Stimulated activated CD8-positive, alpha-beta memory T cell treated with anti-CD3 and anti-CD28 coated beads, Interleukin-15, amount 100 ng/mL, for 48 hours (primary cell): ENCODE results near the gene ZBTB2.
A peak's percentile ranks its signal among the peaks of the same experiment; 100 is the strongest.
"Not testable (repeated sequence)": the region's sequence is repeated elsewhere in the genome, so short reads cannot be mapped to it uniquely, and the experiment has no call there.

Experiments used
- DNase-seq, 2 donors: peaks; one replicate each; pipeline ENCODE4 v3.0.0-alpha.2; 2020; ENCODE audit warnings: low read depth in 2 of 2

The ZBTB2 gene

DNA sequence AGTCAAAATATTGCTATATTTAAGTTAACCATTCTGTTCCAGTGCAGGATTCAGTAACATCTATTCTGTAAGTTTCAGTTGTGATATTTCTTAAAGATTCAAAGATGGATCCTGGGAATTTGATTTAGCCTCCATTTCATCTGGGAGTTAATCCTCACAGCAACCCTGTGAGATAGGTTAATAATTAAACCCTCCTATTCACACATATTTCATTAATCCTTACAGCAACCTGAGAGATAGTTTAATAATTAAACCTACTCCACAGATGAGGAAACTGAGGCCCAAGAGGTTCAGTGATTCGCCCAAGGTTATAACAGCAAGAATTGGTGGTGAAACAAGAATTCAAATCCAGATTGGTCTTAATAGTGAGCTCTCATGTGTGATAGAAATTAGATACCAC is 10.9 kb upstream of the ZBTB2 start:
- no peak for DNase-seq

DNA sequence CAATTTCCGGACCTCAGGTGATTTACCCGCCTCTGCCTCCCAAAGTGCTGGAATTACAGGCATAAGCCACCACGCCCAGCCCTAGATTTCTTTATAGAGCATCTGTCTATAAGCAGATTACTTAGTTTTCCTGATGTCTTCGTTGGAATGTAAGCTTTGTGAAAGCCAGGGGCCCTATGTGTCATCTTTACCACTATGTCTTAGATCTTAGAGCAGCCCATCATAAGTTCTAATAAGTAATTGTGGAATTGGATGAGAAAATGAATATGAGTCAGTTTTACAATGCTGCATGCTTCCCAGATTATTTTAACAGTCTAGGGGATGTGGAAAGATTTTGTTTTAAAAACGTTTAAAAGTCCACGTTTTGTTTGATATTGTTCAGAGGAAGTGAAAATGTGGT is 9.1 kb upstream of the ZBTB2 start:
- no peak for DNase-seq

DNA sequence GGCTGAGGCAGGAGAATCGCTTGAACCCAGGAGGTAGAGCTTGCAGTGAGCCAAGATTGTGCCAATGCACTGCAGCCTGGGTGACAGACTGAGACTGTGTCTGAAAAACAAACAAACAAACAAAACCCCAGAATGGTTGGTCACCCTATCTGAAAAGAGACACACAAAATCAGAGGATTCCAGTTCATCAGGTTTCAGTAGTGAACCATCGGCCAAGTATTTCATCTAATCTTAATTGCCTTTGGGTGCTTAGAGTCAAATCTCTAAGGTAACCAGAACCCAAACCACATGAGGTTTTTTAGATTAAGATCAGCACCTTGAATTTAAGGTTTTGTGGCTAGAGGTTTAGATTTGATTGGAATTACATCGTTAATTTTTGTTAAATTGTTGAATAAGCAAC is 8.3 kb upstream of the ZBTB2 start:
- no peak for DNase-seq

DNA sequence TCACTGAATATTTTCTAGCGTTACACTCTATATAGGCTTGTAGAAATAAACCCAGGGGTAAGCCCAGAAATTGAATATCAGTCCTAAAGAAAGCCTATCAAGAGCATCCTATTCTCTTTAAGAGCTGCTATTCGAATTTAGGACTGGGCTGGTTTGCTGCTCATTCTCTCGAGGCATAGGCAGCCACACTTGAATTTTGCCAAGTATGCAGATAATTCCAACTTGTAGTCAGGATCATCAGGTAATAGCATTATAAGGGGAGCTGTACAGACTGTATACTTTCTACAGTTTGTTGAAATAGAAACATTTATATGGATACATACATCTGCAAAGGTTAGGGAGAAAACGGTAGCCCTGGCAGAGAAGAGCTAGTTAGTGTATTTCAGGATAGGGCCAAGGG is 2.1 kb upstream of the ZBTB2 start:
- DNase-seq: no peak

DNA sequence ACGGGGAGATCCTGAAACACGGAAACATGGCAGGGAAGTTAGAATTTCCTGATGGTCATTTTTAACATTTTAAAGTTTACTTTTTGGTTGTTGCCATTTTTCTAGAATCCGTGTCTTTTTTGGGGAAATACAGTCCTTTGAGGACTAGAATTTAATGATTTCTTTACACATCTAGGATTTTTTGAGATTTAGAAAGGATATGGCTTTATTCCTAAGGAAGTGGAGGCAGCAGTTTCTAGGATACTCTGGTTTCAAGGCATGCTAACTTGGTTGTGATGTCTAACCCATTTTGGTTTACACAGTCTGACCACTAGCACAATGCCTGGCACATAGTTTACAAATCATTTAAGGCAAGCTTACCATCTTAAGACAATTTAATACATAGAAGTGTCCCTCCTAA is 1.1 kb upstream of the ZBTB2 start:
- no peak for DNase-seq

DNA sequence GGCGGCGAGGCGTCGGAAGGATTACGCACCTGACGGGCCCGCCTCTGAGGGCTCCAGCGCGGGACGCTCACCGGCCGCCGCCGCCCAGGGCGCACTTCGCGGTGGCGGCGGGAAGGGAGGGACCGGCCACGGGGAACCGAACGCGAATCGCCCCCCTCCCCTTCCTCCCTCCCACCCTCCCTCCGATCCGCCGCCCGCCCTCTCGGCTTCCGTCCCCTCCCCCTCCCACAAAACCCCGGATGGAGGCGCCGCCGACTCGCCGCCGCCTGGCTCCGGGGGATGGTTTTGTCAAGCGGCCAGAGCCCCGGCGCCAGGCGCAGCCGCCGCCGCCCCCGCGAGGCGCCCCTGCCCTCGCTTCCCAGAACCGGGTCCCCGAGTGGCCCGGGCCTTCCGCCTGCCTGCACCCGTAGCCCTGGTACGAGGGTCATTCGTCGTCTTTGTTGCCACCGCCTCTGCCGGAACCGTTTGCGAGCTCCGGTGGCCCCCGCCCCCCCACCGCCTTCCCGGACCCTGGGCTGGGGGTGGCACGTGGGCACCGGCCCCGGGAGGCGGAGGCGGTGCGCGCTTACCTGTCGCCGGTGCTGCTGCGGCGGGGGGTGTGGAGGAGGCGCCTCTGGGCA is 398 bp downstream of the ZBTB2 start:
- peak; percentile 64 to 66 for DNase-seq

DNA sequence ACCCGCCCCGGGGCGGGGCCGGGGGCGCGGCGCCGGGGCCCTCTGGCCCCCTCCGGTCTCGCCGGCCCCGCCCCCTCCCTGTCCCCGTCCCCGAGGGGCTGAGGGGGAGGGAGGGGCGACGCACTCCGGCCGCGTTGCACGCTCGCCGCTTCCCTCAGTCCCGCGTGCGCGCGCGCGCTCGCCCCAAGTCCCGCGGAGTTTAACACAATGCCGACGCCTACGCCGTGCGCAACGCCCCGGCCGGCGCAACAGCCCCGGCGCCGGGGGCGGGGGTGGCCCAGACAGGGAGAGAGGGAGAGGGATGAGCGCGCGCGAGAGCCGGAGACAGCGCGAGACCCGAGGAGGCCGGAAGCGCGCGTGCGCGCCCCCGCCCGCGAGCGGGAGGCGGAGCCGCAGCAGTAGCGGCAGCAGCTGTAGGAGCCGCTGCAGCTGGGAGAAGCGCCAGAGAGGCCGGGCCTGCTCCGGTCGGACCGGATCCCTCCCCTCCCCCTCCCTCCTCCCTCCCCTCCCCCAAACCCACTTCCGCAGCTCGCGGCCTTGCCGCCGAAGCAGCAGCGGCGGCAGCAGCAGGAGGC is 996 bp downstream of the ZBTB2 start:
- DNase-seq: peak; percentile 99 to 100

DNA sequence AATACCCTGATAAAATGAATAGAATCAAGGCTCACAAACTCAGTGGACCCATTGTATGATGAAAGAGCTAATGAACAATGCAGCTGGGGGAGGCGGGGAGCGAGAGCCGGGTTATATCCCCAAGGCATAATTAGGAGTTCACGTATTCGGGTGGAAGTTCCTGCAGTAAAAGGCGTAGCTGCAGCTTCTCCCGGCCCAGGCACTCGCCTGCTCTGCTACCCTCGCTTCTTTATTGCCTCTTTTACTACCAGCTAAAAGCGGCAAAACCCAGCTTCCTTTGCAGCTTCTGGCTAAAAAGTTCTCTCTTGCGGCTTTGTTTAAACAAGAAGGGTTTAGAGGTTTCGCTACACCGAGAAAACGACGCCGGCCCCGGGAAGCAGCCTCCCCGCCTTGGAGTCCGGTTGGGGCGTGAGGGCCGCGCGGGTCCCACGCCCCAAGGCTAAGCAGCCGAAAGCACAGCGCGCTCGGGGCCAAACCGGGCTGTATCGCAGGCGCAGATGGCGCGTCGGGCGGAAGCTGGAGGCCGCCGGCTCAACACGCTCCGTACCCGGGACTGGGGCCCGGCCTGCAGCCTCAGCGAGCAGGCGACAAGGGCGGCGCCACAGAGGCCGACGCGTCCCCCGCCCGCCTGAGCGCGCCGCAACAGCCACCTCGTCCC is 1.6 kb downstream of the ZBTB2 start:
- DNase-seq: peak in 1 of 2 donors; percentile 14

DNA sequence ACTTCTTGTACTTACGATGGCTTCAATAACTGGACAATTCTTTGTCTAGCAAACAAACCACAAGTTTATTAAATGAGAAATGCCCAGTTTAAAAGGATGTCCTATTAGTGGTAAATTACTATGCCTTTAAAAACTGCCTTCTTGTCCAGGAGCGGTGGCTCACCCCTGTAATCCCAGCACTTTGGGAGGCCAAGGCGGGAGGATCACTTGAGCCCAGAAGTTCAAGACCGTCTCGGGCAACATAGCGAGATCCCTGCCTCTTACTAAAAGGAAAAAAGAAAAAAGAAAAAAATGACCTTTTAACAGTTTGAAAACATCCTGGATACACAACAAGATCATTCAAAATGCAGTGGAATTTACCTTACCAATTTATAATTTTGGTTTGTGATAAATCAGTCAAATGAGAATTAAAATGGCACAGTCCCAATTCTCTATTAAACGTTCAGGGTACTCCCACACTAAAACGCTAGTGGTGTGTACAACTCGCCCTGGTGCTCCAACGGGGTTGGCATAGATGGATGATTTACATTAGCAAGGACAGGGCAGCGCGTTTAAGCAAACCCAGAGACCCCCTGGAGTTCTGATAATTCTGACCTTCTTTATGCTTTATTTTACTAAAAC is 2.3 kb downstream of the ZBTB2 start:
- DNase-seq: no peak

DNA sequence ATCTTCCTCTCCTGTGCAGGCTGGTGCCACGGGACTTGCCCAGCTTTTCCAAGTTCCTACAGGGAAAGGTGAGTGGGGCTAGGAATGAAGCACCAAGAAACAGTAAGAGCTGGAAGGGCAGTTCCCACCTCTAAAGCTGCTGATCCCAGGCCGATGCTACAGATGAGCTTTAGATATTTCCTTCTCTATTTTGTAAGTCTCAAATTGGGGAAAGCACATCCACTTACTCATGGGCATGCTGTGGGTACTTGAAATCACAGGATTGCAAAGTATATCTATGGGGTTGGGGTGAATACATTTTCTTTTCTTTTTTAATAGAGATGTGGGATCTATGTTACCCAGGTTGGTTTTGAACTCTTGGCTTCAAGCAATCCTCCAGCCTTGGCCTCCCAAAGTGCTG is 3.1 kb downstream of the ZBTB2 start:
- DNase-seq: no peak

DNA sequence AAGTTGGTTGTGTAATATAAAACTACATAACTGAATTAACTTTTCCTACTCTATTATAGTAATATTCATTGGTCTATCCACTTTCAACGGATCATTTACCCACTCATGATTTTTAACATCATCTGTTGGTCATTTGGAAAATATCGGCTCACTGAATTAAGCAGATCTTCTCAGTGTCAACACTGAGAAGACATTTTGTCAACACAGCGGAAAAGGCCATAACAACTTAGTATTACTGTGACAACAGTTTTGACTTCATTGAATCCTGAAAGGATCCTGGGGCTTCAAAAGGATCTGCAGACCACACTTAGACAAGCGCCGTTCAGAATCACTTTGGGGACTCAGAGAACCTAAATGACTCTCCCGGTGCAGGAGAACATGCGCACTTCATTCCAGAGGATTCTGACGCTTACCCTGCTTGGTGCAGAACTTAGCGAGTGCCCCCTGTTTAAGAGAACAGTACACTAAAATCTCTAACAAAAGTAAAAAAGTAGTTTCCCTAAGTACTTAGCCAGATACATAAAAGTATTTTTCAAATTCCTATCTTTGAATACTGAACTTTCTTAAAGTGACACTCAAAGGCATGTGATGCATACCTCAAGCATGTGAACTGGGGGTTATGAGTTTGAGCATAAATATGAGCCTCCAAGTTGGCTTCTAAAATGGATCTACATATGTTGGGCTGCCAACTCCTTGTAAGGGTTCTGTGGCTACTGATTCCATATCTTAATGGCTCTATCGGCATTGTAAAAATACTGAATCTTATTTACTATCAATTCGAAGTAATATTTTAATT is 4.0 kb downstream of the ZBTB2 start:
- no peak for DNase-seq

DNA sequence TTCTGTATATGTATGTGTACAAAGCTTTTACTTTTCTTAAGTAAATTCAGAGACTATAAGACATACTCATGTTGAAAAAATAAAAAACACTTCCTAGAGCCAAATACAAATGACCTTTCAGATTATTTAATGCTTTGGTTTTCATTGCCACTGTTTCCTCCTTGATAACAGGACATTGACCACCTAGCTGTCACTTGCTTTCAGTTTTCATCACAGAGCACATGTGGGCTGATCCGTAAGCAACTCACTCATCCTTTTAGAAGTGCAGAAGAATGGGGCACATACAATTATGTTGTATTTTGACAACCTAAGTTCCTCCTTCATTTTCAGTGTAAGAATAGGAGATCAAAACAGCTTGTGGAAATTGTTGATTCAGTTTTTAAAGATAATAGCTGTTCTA is 6.2 kb downstream of the ZBTB2 start:
- DNase-seq: no peak

DNA sequence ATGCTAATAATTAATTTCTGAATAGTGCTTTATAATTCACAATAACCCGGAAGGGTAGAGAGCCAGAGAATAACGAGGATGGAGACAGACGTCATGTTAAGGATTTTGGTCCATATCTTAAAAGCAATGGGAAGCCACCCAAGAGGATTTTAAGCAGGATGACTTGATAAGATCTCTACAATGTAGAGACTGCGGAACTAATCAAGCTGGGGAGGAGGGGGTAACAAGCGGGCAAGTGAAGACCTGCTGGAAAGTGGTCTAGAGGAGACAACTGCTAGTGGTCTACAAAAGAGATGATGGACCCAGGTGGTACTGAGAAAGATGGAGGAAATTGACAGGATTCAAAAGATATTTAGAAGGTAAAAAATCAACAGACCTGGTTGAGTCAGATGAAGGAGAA is 7.2 kb downstream of the ZBTB2 start:
- no peak for DNase-seq

DNA sequence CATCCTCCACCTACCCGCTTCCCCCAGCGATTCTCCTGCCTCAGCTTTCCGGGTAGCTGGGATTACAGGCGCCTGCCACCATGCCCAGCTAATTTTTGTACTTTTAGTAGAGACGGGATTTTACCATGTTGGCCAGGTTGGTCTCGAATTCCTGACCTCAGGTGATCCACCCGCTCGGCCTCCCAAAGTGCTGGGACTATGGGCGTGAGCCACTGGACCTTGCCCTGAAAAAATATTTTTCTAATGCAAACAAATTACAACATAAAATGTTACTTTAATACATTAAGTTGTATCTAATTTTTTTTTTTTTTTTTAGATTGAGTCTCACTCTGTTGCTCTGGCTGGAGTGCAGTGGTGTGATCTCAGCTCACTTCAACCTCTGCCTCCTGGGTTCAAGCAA is 8.7 kb downstream of the ZBTB2 start:
- DNase-seq: not testable (repeated sequence)

DNA sequence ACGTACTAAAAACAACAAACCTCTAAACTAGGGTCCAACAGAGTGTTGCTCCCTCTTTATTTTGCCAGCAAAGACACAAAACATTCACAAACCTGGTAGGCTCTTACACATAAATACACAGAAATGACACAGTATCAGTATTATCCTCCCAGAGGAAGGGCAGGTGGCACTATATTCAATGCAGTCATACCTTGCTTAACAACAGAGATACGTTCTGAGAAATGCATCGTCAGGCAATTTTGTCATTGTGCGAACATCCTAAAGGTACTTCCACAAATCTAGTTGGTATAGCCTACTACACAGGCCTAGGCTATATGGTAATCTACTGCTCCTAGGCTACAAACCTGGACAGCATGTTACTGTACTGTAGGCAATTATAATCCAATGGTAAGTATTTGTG is 9.6 kb downstream of the ZBTB2 start:
- no peak for DNase-seq

DNA sequence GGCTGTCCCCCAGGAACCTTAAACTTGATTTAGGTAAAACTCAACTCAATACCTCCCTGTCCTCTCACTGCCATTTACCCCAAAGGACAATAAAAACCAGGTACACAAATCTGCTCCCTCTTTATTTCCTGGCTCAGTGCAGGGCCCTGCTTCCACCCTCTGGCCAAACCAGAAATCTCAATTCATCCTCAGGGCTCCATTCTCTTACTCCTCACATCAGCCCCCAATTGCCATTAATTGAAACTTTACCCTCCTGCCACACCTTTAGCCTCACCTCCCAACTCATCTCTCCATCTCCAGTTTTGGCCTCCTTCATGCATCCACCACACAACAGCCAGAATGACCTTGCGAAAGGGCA is 10.5 kb downstream of the ZBTB2 start:
- DNase-seq: no peak

DNA sequence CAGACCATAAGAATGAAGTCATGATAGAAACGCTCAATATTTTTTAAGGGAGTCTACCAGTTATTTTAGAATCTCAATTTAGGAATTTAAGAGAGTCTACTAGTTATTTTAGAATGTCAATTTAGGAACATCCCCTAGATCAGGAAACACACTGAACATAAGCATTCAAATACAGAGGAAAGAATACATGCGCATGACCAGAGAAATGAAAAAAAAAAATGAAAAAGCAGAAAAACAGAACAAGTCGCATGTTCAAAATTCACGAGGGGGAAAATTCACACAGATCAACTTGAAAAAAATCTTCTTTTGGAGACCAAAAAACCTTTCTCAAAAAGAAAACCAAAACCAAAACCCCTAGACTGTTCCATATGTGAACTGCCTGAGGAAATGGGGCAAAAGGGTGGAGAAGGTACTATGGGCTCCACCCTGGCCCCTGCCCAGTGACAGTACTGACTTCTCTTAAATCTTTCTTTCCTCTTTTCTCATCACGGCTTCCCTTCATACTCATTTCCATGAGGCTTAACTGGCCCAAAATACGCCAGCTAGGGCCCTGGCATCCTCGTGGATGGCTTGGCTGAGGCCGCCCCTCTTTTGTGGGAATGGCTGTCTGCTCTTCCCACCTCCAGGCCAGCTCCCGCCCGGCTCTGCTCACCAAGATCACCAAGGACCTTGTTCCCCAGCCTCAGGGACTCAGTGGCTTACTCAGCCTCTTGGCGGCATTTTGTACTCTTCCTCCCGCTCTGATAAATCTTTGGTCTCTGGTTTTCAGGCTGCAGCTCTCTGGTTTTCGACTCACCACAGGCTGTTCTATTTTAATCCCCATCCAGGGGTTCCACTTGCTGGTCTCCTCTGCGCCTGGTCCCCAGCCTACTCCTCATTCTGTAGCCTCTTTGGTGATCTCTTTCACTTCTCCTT is 11.2 kb downstream of the ZBTB2 start:
- no peak for DNase-seq

DNA sequence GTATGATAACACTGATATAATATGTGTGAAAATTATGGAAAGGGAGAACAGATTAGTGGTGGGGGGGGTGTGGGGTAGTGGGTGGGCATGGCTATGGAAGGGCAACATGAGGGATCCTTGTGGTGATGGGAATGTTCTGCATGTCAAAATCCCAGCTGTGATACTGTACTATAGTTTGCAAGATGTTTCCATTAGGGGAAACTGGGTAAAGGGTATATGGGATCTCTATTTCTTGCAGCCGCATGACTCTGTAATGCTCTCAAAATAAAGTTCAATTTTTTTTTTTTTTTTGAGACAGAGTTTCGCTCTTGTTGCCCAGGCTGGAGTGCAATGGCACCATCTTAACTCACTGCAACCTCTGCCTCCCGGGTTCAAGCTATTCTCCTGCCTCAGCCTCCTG is 14.3 kb downstream of the ZBTB2 start:
- no peak for DNase-seq

DNA sequence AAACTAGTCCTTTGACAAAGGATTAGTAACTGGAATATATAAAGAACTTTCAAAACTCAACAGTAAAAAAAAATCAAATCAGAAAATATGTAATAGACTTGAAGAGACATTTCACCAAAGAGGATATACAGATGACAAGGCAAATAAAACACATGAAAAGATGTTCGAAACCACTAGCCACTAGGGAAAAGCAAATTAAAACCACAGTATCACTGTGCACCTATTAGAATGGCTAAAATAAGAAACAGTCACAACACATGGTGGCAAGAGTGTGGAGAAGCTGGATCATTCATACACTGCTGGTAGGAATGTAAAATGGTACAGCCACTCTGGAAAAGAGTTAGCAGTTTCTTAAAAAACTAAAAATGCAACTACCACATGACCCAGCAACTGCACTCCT is 14.9 kb downstream of the ZBTB2 start:
- DNase-seq: no peak

DNA sequence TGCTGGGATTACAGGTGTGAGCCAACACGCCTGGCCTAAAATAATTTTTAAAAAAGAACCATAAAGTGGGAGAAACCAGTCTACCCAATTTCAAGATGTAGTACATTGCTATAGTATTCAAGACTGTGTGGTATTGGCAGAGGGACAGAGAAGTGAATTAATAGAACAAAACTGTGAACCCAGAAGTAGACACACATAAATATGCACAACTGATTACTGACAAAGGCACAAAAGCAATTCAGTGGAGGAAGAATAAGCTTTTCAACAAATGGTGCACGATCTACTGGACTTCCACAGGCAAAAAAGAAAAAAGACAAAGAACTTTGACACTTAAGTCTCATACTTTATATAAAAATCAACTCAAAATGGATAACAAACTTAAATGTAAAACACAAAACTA is 15.5 kb downstream of the ZBTB2 start:
- no peak for DNase-seq

DNA sequence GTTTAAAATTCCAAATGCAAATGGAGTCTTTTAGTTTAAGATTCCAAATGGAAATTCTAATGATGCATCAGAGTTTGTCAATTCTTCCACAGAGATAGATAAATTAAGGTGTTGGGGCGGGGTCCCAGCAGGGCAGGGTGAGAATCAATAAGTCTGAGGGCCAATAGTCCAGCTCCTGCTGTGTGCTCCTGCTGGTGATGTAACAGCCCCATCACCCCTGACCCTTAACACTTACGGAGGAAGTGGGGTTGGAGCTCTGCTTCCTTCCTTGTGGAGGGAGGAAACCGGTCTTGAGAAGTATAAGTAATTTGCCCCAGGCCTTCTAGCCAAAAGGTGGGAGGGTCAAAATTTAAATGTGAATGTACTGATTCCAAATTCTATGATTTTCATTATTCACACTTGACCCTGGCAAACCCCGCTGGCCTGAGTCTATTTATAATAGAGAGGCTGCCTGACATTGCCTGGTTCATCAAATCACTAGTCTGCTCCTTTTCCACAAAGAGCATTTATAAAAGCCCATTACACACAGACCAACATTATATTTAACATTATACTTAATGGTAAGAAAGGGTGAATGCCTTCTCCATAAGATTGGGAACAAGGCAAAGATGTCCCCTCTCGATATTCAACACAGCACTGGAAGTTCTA is 17.2 kb downstream of the ZBTB2 start:
- no peak for DNase-seq
